Activated naive CD8-positive, alpha-beta T cell treated with anti-CD3 and anti-CD28 coated beads, Interleukin-2, amount 10 ng/mL, durations not matched to agents 7 days and 5 days (primary cell): Measurements from ENCODE around the gene VSIG4. TPM values are rescaled to one million over a fixed set of nuclear protein-coding genes. Genes with fewer than 3 reads are reported as not detected.
"Not testable (repeated sequence)": the region's sequence is repeated elsewhere in the genome, so short reads cannot be mapped to it uniquely, and the experiment has no call there.

Experiments used
- ATAC-seq: fragments of 150-1000 bp; cut with Tn5 transposase; one replicate; pipeline ENCODE4 v1.10.0; 2021; ENCODE audit warnings: low read depth, moderate library complexity
- POLR2A ChIA-PET: fragments of 350-600 bp; sonication (Branson Sonifier 250); formaldehyde crosslinking; loops from one replicate; lab custom pipeline; 2021; ENCODE audit warnings: antibody characterized with exemption; lab: Charles Lee
- DNase-seq: peaks from one replicate; pipeline ENCODE4 v3.0.0; 2021
- H3K27ac Mint-ChIP-seq: one replicate; pipeline ENCODE4 v1.8.0; 2022; ENCODE audit warnings: mild to moderate bottlenecking, mixed read lengths
- H3K27me3 Mint-ChIP-seq: one replicate; pipeline ENCODE4 v1.8.0; 2022; ENCODE audit warnings: mild to moderate bottlenecking, moderate library complexity, mixed read lengths
- H3K36me3 Mint-ChIP-seq: one replicate; pipeline ENCODE4 v1.8.0; 2021; ENCODE audit warnings: mild to moderate bottlenecking, mixed read lengths
- H3K4me1 Mint-ChIP-seq: one replicate; pipeline ENCODE4 v1.8.0; 2021; ENCODE audit warnings: mixed read lengths
- H3K4me3 Mint-ChIP-seq: one replicate; pipeline ENCODE4 v1.8.0; 2022; ENCODE audit warnings: mild to moderate bottlenecking, moderate library complexity, mixed read lengths
- H3K9me3 Mint-ChIP-seq: one replicate; pipeline ENCODE4 v1.8.0; 2021; ENCODE audit warnings: mixed read lengths
- total RNA-seq, 2 experiments: library from RNA; stranded (reverse); gene quantifications; one replicate each; pipeline ENCODE4 v1.2.3, GENCODE V29; 2021

Gene VSIG4
- total RNA-seq, 2 experiments from 2014 or later = 0.30 to 0.48 TPM

GRCh38 chrX:65999563-66000148 lies 40.2 kb downstream of the VSIG4 start:
- Mint-ChIP-seq H3K4me3 (no peak overlapping the region), H3K27ac (no peak overlapping the region), H3K4me1 (peaks cover 31% of the 10 kb centered on the region), H3K36me3 (peaks cover 26% of the 10 kb centered on the region), H3K27me3 (no peaks in the 10 kb centered on the region), H3K9me3 (peaks cover 3% of the 10 kb centered on the region)
- DNase-seq (no peak), ATAC-seq (no peak)
- POLR2A ChIA-PET = no interaction called here

- no peaks in the 10 kb centered on the region for H3K27me3 Mint-ChIP-seq
- no peak overlapping the region for H3K27ac Mint-ChIP-seq
- POLR2A ChIA-PET = no interaction called here
- peaks cover 26% of the 10 kb centered on the region for H3K36me3 Mint-ChIP-seq
- no peak for DNase-seq
- no peak for ATAC-seq
- no peak overlapping the region for H3K4me3 Mint-ChIP-seq
- H3K9me3 Mint-ChIP-seq = peaks cover 3% of the 10 kb centered on the region
- H3K4me1 Mint-ChIP-seq = peaks cover 29% of the 10 kb centered on the region
These were observed 40.8 kb downstream of the VSIG4 start for GRCh38 chrX:65999029-65999562.

GRCh38 chrX:65997978-65998717 lies 41.7 kb downstream of the VSIG4 start:
- Mint-ChIP-seq H3K27ac (no peak overlapping the region), H3K4me1 (peaks cover 27% of the 10 kb centered on the region), H3K4me3 (no peak overlapping the region), H3K36me3 (peaks cover 31% of the 10 kb centered on the region), H3K9me3 (peaks cover 2% of the 10 kb centered on the region), H3K27me3 (no peaks in the 10 kb centered on the region)
- POLR2A ChIA-PET = no interaction called here
- ATAC-seq (no peak), DNase-seq (no peak)

- POLR2A ChIA-PET = no interaction called here
- no peak for DNase-seq
- H3K27ac Mint-ChIP-seq = no peak overlapping the region
- peaks cover 7% of the 10 kb centered on the region for H3K9me3 Mint-ChIP-seq
- no peak for ATAC-seq
- peaks cover 2% of the 10 kb centered on the region for H3K27me3 Mint-ChIP-seq
- peaks cover 27% of the 10 kb centered on the region for H3K36me3 Mint-ChIP-seq
- peaks cover 21% of the 10 kb centered on the region for H3K4me1 Mint-ChIP-seq
- H3K4me3 Mint-ChIP-seq = no peak overlapping the region
These were observed 45.1 kb downstream of the VSIG4 start for GRCh38 chrX:65994519-65995506.

GRCh38 chrX:65993915-65994460 lies 45.9 kb downstream of the VSIG4 start:
- Mint-ChIP-seq H3K27me3 (peaks cover 2% of the 10 kb centered on the region), H3K4me3 (no peak overlapping the region), H3K27ac (no peak overlapping the region), H3K9me3 (peaks cover 7% of the 10 kb centered on the region), H3K4me1 (peaks cover 18% of the 10 kb centered on the region), H3K36me3 (peaks cover 27% of the 10 kb centered on the region)
- POLR2A ChIA-PET = no interaction called here
- ATAC-seq (no peak), DNase-seq (no peak)

- no peak overlapping the region for H3K4me3 Mint-ChIP-seq
These were observed 46.5 kb downstream of the VSIG4 start for GRCh38 chrX:65993332-65993731.

GRCh38 chrX:65990702-65991101 lies 49.2 kb downstream of the VSIG4 start:
- DNase-seq = no peak
- POLR2A ChIA-PET = no interaction called here
- peaks cover 5% of the 10 kb centered on the region for H3K9me3 Mint-ChIP-seq
- peaks cover 2% of the 10 kb centered on the region for H3K27me3 Mint-ChIP-seq
- H3K4me1 Mint-ChIP-seq = peaks cover 33% of the 10 kb centered on the region
- no peak for ATAC-seq
- H3K27ac Mint-ChIP-seq = no peak overlapping the region
- peaks cover 18% of the 10 kb centered on the region for H3K36me3 Mint-ChIP-seq
- no peak overlapping the region for H3K4me3 Mint-ChIP-seq

More at GRCh38 chrX:65993332-65993731, 46.5 kb downstream of the VSIG4 start:
- POLR2A ChIA-PET = no interaction called here
- no peak for DNase-seq
- no peak overlapping the region for H3K27ac Mint-ChIP-seq
- H3K36me3 Mint-ChIP-seq = peaks cover 21% of the 10 kb centered on the region
- peaks cover 16% of the 10 kb centered on the region for H3K4me1 Mint-ChIP-seq
- no peak for ATAC-seq
- H3K27me3 Mint-ChIP-seq = peaks cover 2% of the 10 kb centered on the region
- peaks cover 5% of the 10 kb centered on the region for H3K9me3 Mint-ChIP-seq

- peaks cover 8% of the 10 kb centered on the region for H3K9me3 Mint-ChIP-seq
- ATAC-seq (no peak), DNase-seq (no peak)
- no peak overlapping the region for H3K27ac Mint-ChIP-seq
- H3K4me3 Mint-ChIP-seq = no peak overlapping the region
- POLR2A ChIA-PET = no interaction called here
- peaks cover 28% of the 10 kb centered on the region for H3K4me1 Mint-ChIP-seq
- peaks cover 2% of the 10 kb centered on the region for H3K27me3 Mint-ChIP-seq
- peaks cover 13% of the 10 kb centered on the region for H3K36me3 Mint-ChIP-seq
These were observed 52.1 kb downstream of the VSIG4 start for GRCh38 chrX:65987811-65988210.

- DNase-seq = peak; percentile 27
- H3K27me3 Mint-ChIP-seq = peaks cover 2% of the 10 kb centered on the region
- H3K4me3 Mint-ChIP-seq = no peak overlapping the region
- peaks cover 4% of the 10 kb centered on the region for H3K9me3 Mint-ChIP-seq
- POLR2A ChIA-PET = interaction anchor here (0.7 kb wide), 1 partner anchor 283 kb away, joined by 4 read pairs; no protein-coding TSS in a partner anchor
- H3K27ac Mint-ChIP-seq = peak overlapping the region; percentile 72
- H3K36me3 Mint-ChIP-seq = peaks cover 9% of the 10 kb centered on the region
- peaks cover 28% of the 10 kb centered on the region for H3K4me1 Mint-ChIP-seq
- peak; percentile 83 for ATAC-seq
These were observed 53.8 kb downstream of the VSIG4 start for GRCh38 chrX:65985922-65986588.

GRCh38 chrX:65985211-65985610 lies 54.7 kb downstream of the VSIG4 start:
- H3K36me3 Mint-ChIP-seq = peaks cover 9% of the 10 kb centered on the region
- no peak overlapping the region for H3K27ac Mint-ChIP-seq
- DNase-seq (no peak), ATAC-seq (no peak)
- peaks cover 23% of the 10 kb centered on the region for H3K4me1 Mint-ChIP-seq
- no peaks in the 10 kb centered on the region for H3K27me3 Mint-ChIP-seq
- POLR2A ChIA-PET = no interaction called here
- no peak overlapping the region for H3K4me3 Mint-ChIP-seq
- peaks cover 4% of the 10 kb centered on the region for H3K9me3 Mint-ChIP-seq

- ATAC-seq, H3K4me3 Mint-ChIP-seq, H3K9me3 Mint-ChIP-seq, POLR2A ChIA-PET, DNase-seq, H3K27ac Mint-ChIP-seq, H3K36me3 Mint-ChIP-seq, H3K27me3 Mint-ChIP-seq, H3K4me1 Mint-ChIP-seq: not testable (repeated sequence)
These were observed 62.7 kb downstream of the VSIG4 start for GRCh38 chrX:65977161-65977560.

- Mint-ChIP-seq H3K27ac (no peak overlapping the region), H3K27me3 (no peaks in the 10 kb centered on the region), H3K9me3 (no peaks in the 10 kb centered on the region), H3K4me1 (peaks cover 2% of the 10 kb centered on the region), H3K4me3 (no peak overlapping the region), H3K36me3 (no peaks in the 10 kb centered on the region)
- POLR2A ChIA-PET = no interaction called here
- DNase-seq (no peak), ATAC-seq (no peak)
These were observed 63.7 kb downstream of the VSIG4 start for GRCh38 chrX:65976161-65976560.
